ENCODE results near the gene AGPAT2. TPM values are rescaled to one million over a fixed set of nuclear protein-coding genes. Genes with fewer than 3 reads are reported as not detected.
A peak's percentile ranks its signal among the peaks of the same experiment; 100 is the strongest.

Gene AGPAT2
- total RNA-seq, 2 donors from 2014 or later = 152 to 211 TPM

DNA sequence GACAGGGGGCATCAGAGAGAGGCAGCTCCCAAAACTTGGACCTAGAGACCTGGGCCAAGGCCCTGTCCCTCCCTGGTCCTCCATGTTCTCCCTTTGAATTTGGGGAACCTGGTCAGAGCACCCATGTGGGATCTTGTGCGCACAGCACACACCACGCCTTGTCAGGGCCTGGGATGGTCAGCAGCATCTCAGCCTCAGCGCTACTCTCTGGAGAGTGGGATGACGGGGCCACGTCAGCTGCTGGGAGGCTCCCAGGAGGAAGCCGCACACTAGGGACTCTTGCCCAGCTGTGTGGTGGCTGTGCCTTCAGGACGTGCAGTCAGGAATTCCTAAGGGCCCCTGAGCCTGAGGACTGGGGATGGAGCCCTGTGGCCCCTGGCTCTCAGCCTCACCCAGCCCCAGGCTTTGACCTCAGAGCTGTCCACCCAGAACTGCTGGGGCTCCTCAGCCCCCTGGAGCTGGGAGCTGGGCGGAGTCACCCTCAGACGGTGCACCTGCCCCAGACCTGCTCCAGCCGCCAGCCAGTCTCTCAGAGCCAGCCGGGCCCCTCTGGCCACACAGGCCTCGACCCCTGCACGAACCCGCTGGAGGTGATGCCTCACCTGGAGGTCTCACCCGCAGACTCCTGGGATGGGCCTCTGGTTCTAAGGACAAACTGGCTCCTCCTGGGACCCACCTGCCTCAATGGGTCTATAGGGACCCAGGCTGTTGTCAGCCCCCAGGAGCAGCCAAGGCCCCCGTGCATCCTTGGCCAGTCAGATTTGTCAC is 62.9 kb downstream of the AGPAT2 start:
- ATAC-seq = peak; percentile 5
- intact Hi-C loops (cut with DNase I, micrococcal nuclease) = no loop called here
- peak; percentile 29 to 40 for DNase-seq

DNA sequence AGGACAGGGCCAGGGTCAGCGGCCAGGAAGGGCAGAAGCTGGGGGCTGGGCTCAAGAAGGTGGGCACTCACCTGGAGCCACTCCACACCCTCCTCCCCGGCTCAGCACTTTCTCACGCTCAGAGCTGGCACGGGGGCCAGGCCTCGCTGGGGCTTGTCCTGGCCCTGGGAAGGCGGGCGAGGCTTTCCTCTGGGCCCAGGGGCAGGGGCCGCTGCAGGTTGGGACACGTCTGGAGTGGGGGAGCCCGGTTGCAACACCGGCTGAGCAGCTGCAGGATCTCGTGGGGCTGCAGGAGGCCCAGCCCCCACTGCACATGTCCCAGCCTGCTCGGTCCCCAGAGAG is 63.4 kb downstream of the AGPAT2 start:
- ATAC-seq = no peak
- DNase-seq = peak in 1 of 2 donors; percentile 34
- intact Hi-C loops (cut with DNase I, micrococcal nuclease) = no loop called here

Small RNAs within 50 kb of the gene (microRNA-seq; reads per million reads assigned to microRNA genes)
- gene MIR126 = 42,297 to 60,528 reads per million in 2 donors

Other genes starting within 250 kb of the AGPAT2 start
- 10 to 100 TPM; 10.5 to 11.0 TPM for gene INPP5E, start 247.6 kb downstream of the AGPAT2 start, total RNA-seq
- gene SEC16A, start 204.4 kb downstream of the AGPAT2 start, total RNA-seq = 10 to 100 TPM; 64.2 to 82.4 TPM
- gene NOTCH1, start 141.4 kb downstream of the AGPAT2 start, total RNA-seq = 10 to 100 TPM; 49.5 to 72.2 TPM
- gene EGFL7, start 24.5 kb downstream of the AGPAT2 start, total RNA-seq = 10 to 100 TPM; 14.3 to 17.2 TPM
- gene DIPK1B, start 25.1 kb upstream of the AGPAT2 start, total RNA-seq = 1 to 10 TPM; 1.3 to 2.1 TPM
- 1 to 10 TPM; 1.2 to 2.4 TPM for gene LCN10, start 55.5 kb upstream of the AGPAT2 start, total RNA-seq
- 1 to 10 TPM; 1.0 to 3.6 TPM for gene LCN6, start 61.1 kb upstream of the AGPAT2 start, total RNA-seq
- under 1 TPM in 1 of 2 donors, not detected in 1; 0.36 TPM for gene LCN8, start 70.8 kb upstream of the AGPAT2 start, total RNA-seq
- 10 to 100 TPM in 1 of 2 donors, 1 to 10 TPM in 1; 8.0 to 15.9 TPM for gene LCN15, start 77.1 kb upstream of the AGPAT2 start, total RNA-seq
- gene TMEM141, start 103.9 kb upstream of the AGPAT2 start, total RNA-seq = 100 to 1,000 TPM; 239 to 377 TPM
- 10 to 100 TPM; 20.6 to 35.1 TPM for gene CCDC183, start 108.9 kb upstream of the AGPAT2 start, total RNA-seq
- gene RABL6, start 120.5 kb upstream of the AGPAT2 start, total RNA-seq = 100 to 1,000 TPM; 120 to 132 TPM
- gene AJM1, start 155.0 kb upstream of the AGPAT2 start, total RNA-seq = 10 to 100 TPM; 10.4 to 11.1 TPM
- 100 to 1,000 TPM; 109 to 154 TPM for gene PHPT1, start 162.0 kb upstream of the AGPAT2 start, total RNA-seq
- gene MAMDC4, start 164.9 kb upstream of the AGPAT2 start, total RNA-seq = 10 to 100 TPM; 19.1 to 20.1 TPM
- 100 to 1,000 TPM; 434 to 466 TPM for gene EDF1, start 178.9 kb upstream of the AGPAT2 start, total RNA-seq
- 10 to 100 TPM; 23.7 to 25.3 TPM for gene TRAF2, start 199.1 kb upstream of the AGPAT2 start, total RNA-seq

Measured in left colon (tissue), 2 donors.